HG03342 (cell line): ENCODE data around the gene CSTB.

ENCODE experiments used
- ATAC-seq: cut with Tn5 transposase; IDR thresholded peaks from one replicate; pipeline ENCODE4 v1.9.1; 2021; ENCODE audit warnings: mild to moderate bottlenecking, moderate library complexity; ENCODE audit not compliant: unreplicated experiment

CSTB gene

GRCh38 chr21:43811262-43812105 is 35.4 kb upstream of the CSTB start:
- ATAC-seq, result no peak

- peak; percentile 50 for ATAC-seq
These were observed 34.6 kb upstream of the CSTB start for GRCh38 chr21:43810505-43811261.

GRCh38 chr21:43809853-43810504 is 33.9 kb upstream of the CSTB start:
- no peak for ATAC-seq

GRCh38 chr21:43809346-43809799 is 33.3 kb upstream of the CSTB start:
- no peak for ATAC-seq

GRCh38 chr21:43808832-43809251 is 32.7 kb upstream of the CSTB start:
- no peak for ATAC-seq

GRCh38 chr21:43808367-43808766 is 32.3 kb upstream of the CSTB start:
- no peak for ATAC-seq

- no peak for ATAC-seq
These were observed 30.1 kb upstream of the CSTB start for GRCh38 chr21:43806017-43806710.

GRCh38 chr21:43805275-43805800 is 29.2 kb upstream of the CSTB start:
- ATAC-seq, result peak; percentile 83

GRCh38 chr21:43803558-43804300 is 27.6 kb upstream of the CSTB start:
- no peak for ATAC-seq

GRCh38 chr21:43802713-43803313 is 26.7 kb upstream of the CSTB start:
- ATAC-seq, result no peak

GRCh38 chr21:43801006-43801783 is 25.1 kb upstream of the CSTB start:
- no peak for ATAC-seq

GRCh38 chr21:43800566-43800965 is 24.5 kb upstream of the CSTB start:
- no peak for ATAC-seq

- ATAC-seq, result no peak
These were observed 24.0 kb upstream of the CSTB start for GRCh38 chr21:43800124-43800523.

GRCh38 chr21:43799301-43799840 is 23.3 kb upstream of the CSTB start:
- ATAC-seq, result no peak

GRCh38 chr21:43797925-43798715 is 22.0 kb upstream of the CSTB start:
- no peak for ATAC-seq

GRCh38 chr21:43797415-43797814 is 21.3 kb upstream of the CSTB start:
- ATAC-seq, result no peak

- no peak for ATAC-seq
These were observed 18.7 kb upstream of the CSTB start for GRCh38 chr21:43794857-43795256.

- ATAC-seq, result no peak
These were observed 18.2 kb upstream of the CSTB start for GRCh38 chr21:43794311-43794710.
